ENCODE results near the gene FOXO1.

DNA sequence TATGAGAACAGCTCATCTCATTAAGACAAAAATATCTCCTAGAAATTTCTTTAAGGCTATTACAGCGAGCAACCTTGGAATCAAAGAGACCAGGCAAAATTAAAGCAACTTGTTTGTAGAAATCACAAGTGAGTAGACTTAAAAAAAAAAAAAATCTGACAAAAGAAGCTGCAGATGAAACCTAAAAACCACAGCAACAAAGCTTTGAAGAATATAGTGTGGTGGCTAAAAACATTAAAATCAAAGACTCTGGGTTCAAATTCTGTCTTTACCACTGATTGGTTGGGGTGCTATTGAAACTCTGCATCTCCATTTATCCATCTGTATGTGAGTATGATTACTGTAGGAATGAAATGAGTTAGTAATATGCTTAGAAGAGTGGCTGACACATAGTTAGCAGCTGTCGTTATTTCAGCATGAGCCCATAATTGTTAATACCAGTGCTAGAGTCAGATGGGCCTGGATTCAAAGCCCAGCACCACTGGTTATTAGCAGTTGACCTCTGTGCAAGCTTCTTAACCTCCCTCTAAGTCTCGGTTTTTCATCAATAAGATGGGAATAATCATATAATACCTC is 157.6 kb downstream of the FOXO1 start:
- no peak for TF ChIP-seq CTCF (conservative IDR thresholded peaks at IDR 0.05; ENCODE audit: low read length)
- TF ChIP-seq EZH2phosphoT487 (IDR thresholded peaks at IDR 0.05; ENCODE audit: borderline replicate concordance, low read depth, low read length) = no peak
